OCI-LY7 (cell line): Measurements from ENCODE around the gene USP53. TPM values are rescaled to one million over a fixed set of nuclear protein-coding genes. Genes with fewer than 3 reads are reported as not detected.
A peak's percentile ranks its signal among the peaks of the same experiment; 100 is the strongest.

Experiments
- BruUV-seq: library from RNA; stranded (reverse); fragments of 400-500 nt; replicated peaks from 2 replicates; lab custom pipeline; 2021; lab: Mats Ljungman, UMichigan
- CTCF ChIA-PET: fragments of 300-600 bp; sonication (Branson Sonifier 250); formaldehyde crosslinking; loops from one replicate; lab custom pipeline; 2022; ENCODE audit warnings: antibody characterized with exemption; ENCODE audit not compliant: unreplicated experiment; lab: Charles Lee
- POLR2A ChIA-PET: fragments of 300-600 bp; sonication (Branson Sonifier 250); formaldehyde crosslinking; loops from one replicate; lab custom pipeline; 2022; ENCODE audit warnings: antibody characterized with exemption; lab: Charles Lee
- DNase-seq: peaks from one replicate; pipeline ENCODE4 v3.0.0-alpha.2; 2015; ENCODE audit warnings: low spot score
- H2AFZ ChIP-seq: fragments of 200-600 bp; sonication (generic), shearing (Covaris generic); 2 replicates; pipeline ENCODE4 v1.6.1; 2014; ENCODE audit warnings: mild to moderate bottlenecking, antibody characterized with exemption, low read length, moderate library complexity
- H3K27ac ChIP-seq: fragments of 200-600 bp; sonication (generic); 2 replicates; pipeline ENCODE4 v1.5.1; 2014; ENCODE audit warnings: mixed run types, low read depth, mild to moderate bottlenecking, moderate library complexity, low read length, inconsistent platforms; ENCODE audit not compliant: poor library complexity, severe bottlenecking
- H3K36me3 ChIP-seq: fragments of 200-600 bp; sonication (generic); 2 replicates; pipeline ENCODE4 v1.6.1; 2014; ENCODE audit warnings: mild to moderate bottlenecking, antibody characterized with exemption, low read length, moderate library complexity, mixed read lengths; ENCODE audit not compliant: insufficient read depth
- H3K4me1 ChIP-seq: fragments of 200-600 bp; sonication (generic); 2 replicates; pipeline ENCODE4 v1.5.1; 2014; ENCODE audit warnings: mild to moderate bottlenecking, low read length; ENCODE audit not compliant: insufficient read depth, poor library complexity, severe bottlenecking
- H3K4me2 ChIP-seq: fragments of 200-600 bp; sonication (generic); 2 replicates; pipeline ENCODE4 v1.6.1; 2014; ENCODE audit warnings: mild to moderate bottlenecking, low read length
- H3K4me3 ChIP-seq: fragments of 200-600 bp; sonication (generic); 2 replicates; pipeline ENCODE4 v1.5.1; 2014; ENCODE audit warnings: mild to moderate bottlenecking, low read depth, low read length; ENCODE audit not compliant: poor library complexity, severe bottlenecking
- H3K79me2 ChIP-seq: fragments of 200-600 bp; sonication (generic); 2 replicates; pipeline ENCODE4 v1.6.1; 2016; ENCODE audit warnings: low read depth, mild to moderate bottlenecking, low read length, moderate library complexity, mixed read lengths; ENCODE audit not compliant: insufficient read depth
- H3K9me2 ChIP-seq: fragments of 200-600 bp; sonication (generic); 2 replicates; pipeline ENCODE4 v1.6.1; 2016; ENCODE audit warnings: mild to moderate bottlenecking, low read length, mixed read lengths; ENCODE audit not compliant: insufficient read depth
- H3K9me3 ChIP-seq: fragments of 200-600 bp; sonication (generic); 2 replicates; pipeline ENCODE4 v1.6.1; 2014; ENCODE audit warnings: mild to moderate bottlenecking, mixed run types, low read length, mixed read lengths
- H4K20me1 ChIP-seq: fragments of 200-600 bp; sonication (generic); 2 replicates; pipeline ENCODE4 v1.6.1; 2014; ENCODE audit warnings: mild to moderate bottlenecking, antibody characterized with exemption, low read length, moderate library complexity, mixed read lengths; ENCODE audit not compliant: insufficient read depth
- EZH2phosphoT487 ChIP-seq: fragments of 200-600 bp; sonication (generic); IDR thresholded peaks from 2 replicates; pipeline ENCODE4 v1.6.1; 2018; ENCODE audit warnings: low read depth, borderline replicate concordance, mild to moderate bottlenecking, mixed run types, antibody characterized with exemption, low read length, moderate library complexity, mixed read lengths
- intact Hi-C: fragments of 100-400 bp; cut with micrococcal nuclease; formaldehyde crosslinking; loops from one replicate; pipeline ENCODE4 v1.10.0; 2022; ENCODE audit not compliant: unreplicated experiment
- total RNA-seq, 2 experiments: library from RNA; depleted of rRNA in 1 of 2; stranded (reverse); fragments of >200 nt in 1 of 2; shearing (Covaris generic) in 1 of 2; gene quantifications; 2 replicates each; pipeline ENCODE4 v1.2.3, GENCODE V29; 2014 to 2022
- TF ChIP-seq, protein P1 (sequence below): fragments of 200-600 bp; sonication (generic); conservative IDR thresholded peaks from 2 replicates; pipeline ENCODE4 v1.5.1; 2014; ENCODE audit warnings: mild to moderate bottlenecking, antibody characterized with exemption, low read length, moderate library complexity, mixed read lengths

Gene USP53
- total RNA-seq, 2 experiments from 2014 or later = 4.9 to 9.2 TPM

DNA sequence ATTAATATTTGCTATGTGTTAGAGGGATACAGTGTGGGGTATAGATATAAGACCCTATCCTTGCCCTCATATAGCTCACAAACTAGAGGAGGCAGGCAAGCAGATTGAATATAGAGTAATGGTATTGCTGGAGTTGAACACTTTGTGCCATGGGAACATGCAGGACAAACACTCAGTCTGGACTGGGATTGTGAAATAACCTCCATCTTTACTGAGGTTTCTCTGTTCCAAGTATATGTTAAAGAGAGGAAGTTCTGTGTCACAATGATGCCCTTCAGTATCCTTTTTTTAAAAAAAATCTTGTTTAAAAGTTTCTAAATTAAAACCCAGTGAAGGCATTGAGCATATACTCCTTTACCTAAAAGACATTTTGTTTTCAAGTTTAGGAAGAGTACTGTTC is 100.7 kb downstream of the USP53 start:
- no peaks in the 10 kb centered on the region for H3K79me2 ChIP-seq
- H3K4me1 ChIP-seq = no peaks in the 10 kb centered on the region
- BruUV-seq = no TSS peak
- H3K9me3 ChIP-seq = no peaks in the 10 kb centered on the region
- no peak overlapping the region for H3K27ac ChIP-seq
- POLR2A ChIA-PET = interaction anchor here (1.1 kb wide), 1 partner anchor 9 kb away, joined by 7 read pairs; the partner anchor contains the start of gene FABP2
- intact Hi-C loops = loop anchor here (5.0 to 10.0 kb wide), 3 partner anchors 62 to 472 kb away; no protein-coding TSS in a partner anchor
- H3K4me2 ChIP-seq = no peak overlapping the region
- no peak overlapping the region for H3K4me3 ChIP-seq
- CTCF ChIA-PET = no interaction called here
- no peaks in the 10 kb centered on the region for H3K36me3 ChIP-seq
- no peaks in the 10 kb centered on the region for H4K20me1 ChIP-seq
- no peaks in the 10 kb centered on the region for H3K9me2 ChIP-seq
- no peak overlapping the region for H2AFZ ChIP-seq
- TF ChIP-seq, protein P1, sequence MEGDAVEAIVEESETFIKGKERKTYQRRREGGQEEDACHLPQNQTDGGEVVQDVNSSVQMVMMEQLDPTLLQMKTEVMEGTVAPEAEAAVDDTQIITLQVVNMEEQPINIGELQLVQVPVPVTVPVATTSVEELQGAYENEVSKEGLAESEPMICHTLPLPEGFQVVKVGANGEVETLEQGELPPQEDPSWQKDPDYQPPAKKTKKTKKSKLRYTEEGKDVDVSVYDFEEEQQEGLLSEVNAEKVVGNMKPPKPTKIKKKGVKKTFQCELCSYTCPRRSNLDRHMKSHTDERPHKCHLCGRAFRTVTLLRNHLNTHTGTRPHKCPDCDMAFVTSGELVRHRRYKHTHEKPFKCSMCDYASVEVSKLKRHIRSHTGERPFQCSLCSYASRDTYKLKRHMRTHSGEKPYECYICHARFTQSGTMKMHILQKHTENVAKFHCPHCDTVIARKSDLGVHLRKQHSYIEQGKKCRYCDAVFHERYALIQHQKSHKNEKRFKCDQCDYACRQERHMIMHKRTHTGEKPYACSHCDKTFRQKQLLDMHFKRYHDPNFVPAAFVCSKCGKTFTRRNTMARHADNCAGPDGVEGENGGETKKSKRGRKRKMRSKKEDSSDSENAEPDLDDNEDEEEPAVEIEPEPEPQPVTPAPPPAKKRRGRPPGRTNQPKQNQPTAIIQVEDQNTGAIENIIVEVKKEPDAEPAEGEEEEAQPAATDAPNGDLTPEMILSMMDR = no peak
- TF ChIP-seq EZH2phosphoT487 = no peak
- DNase-seq = no peak

DNA sequence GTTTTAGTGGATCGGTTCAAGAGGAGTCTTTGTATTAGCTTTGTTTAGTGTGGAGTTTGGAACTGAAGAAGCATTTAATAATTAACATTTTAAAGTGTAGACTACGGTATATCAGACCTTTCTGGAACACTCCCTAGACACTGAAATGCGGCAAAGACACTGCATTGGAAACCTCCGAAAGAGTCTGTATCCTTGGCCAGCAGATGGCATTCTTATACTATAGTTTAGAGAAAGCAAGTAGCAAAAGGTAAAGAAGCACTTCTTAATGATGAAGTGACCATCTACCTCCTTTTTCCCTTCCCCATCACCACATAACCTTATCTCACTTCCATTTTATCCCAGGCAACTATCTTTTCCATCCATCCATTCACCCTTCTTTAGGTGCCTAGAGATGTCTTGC is 101.8 kb downstream of the USP53 start:
- intact Hi-C loops = loop anchor here (2.0 to 10.0 kb wide), 5 partner anchors 60 to 734 kb away; partner anchors contain the start of gene PDE5A
- Histone ChIP-seq H3K4me3 (no peak overlapping the region), H4K20me1 (no peaks in the 10 kb centered on the region), H3K9me2 (no peaks in the 10 kb centered on the region), H3K9me3 (no peaks in the 10 kb centered on the region), H3K4me2 (no peak overlapping the region), H3K36me3 (no peaks in the 10 kb centered on the region), H3K4me1 (no peaks in the 10 kb centered on the region), H3K27ac (no peak overlapping the region), H3K79me2 (no peaks in the 10 kb centered on the region), H2AFZ (no peak overlapping the region)
- peak; percentile 57 for DNase-seq
- CTCF ChIA-PET = no interaction called here
- POLR2A ChIA-PET = no interaction called here
- no TSS peak for BruUV-seq
- TF ChIP-seq, protein P1 = peak; percentile 78
- no peak for TF ChIP-seq EZH2phosphoT487

DNA sequence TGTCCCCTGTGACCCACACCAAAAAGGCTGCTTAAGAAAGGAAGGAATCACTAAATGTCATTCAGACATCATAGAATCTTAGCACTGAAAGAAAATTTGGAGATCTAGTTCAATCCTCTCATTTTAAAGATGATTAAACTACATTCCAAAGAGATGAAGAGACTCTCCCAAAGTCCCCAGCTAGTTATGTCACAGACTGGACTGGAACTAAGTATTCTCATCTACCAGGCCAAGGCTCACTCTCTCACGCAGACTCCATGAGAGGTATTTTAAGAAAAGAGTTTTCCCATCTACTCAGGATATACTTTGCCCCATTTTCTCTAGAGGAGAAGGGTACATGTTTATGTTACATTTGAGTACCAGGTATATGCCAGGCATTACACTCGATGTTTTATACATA is 102.5 kb downstream of the USP53 start:
- H3K27ac ChIP-seq = no peak overlapping the region
- no peak overlapping the region for H3K4me2 ChIP-seq
- no peaks in the 10 kb centered on the region for H3K79me2 ChIP-seq
- no peak overlapping the region for H3K4me3 ChIP-seq
- H2AFZ ChIP-seq = no peak overlapping the region
- CTCF ChIA-PET = no interaction called here
- intact Hi-C loops = loop anchor here (2.0 to 10.0 kb wide), 4 partner anchors 60 to 734 kb away; partner anchors contain the start of gene PDE5A
- no peaks in the 10 kb centered on the region for H4K20me1 ChIP-seq
- no peak for TF ChIP-seq EZH2phosphoT487
- TF ChIP-seq, protein P1 = no peak
- no TSS peak for BruUV-seq
- no peaks in the 10 kb centered on the region for H3K9me3 ChIP-seq
- DNase-seq = no peak
- no peaks in the 10 kb centered on the region for H3K36me3 ChIP-seq
- H3K9me2 ChIP-seq = no peaks in the 10 kb centered on the region
- no peaks in the 10 kb centered on the region for H3K4me1 ChIP-seq
- POLR2A ChIA-PET = interaction anchor here (0.5 kb wide), 1 partner anchor 718 kb away, joined by 3 read pairs; no protein-coding TSS in a partner anchor
